Urinary bladder (tissue), 4 donors: ENCODE data around the gene SLC5A4. TPM values are rescaled to one million over a fixed set of nuclear protein-coding genes. Genes with fewer than 3 reads are reported as not detected.

Experiments used
- DNase-seq: peaks from one replicate; pipeline ENCODE4 v3.0.0-alpha.2; 2015; ENCODE audit errors: extremely low spot score
- H3K27ac ChIP-seq: one replicate; pipeline ENCODE4 v1.5.1; 2013; ENCODE audit warnings: low read depth, mild to moderate bottlenecking, moderate library complexity
- H3K36me3 ChIP-seq: one replicate; pipeline ENCODE4 v1.6.1; 2013; ENCODE audit warnings: mild to moderate bottlenecking, moderate library complexity; ENCODE audit not compliant: insufficient read depth
- H3K4me1 ChIP-seq: one replicate; pipeline ENCODE4 v1.6.1; 2013; ENCODE audit warnings: mild to moderate bottlenecking, moderate library complexity; ENCODE audit not compliant: insufficient read depth
- H3K4me3 ChIP-seq: one replicate; pipeline ENCODE4 v1.5.1; 2013; ENCODE audit warnings: low read depth, low read length
- WGBS: extraction: QIAGEN DNeasy Blood & Tissue Kit; methylation state at CpG from one replicate; pipeline ENCODE4 v1.1.7; 2013; 5-methylcytosine and 5-hydroxymethylcytosine counted together
- polyA plus RNA-seq: library from polyadenylated mRNA; stranded (reverse); fragments of 200-250 nt; gene quantifications from one replicate; pipeline ENCODE4 v1.2.3, GENCODE V29; 2013
- total RNA-seq: library from RNA; depleted of rRNA; stranded (reverse); fragments of >200 nt; gene quantifications from one replicate; pipeline ENCODE4 v1.2.3, GENCODE V29; 2014
- donor health status: healthy with polysubstance abuse.
- donor health status: healthy.

The SLC5A4 gene
- total and polyA plus RNA-seq, 2 donors: 0.72 to 3.4 TPM

GRCh38 chr22:32249231-32249630 lies 5.9 kb downstream of the SLC5A4 start:
- Histone ChIP-seq H3K4me1 (no peaks in the 10 kb centered on the region), H3K4me3 (no peak overlapping the region), H3K36me3 (no peaks in the 10 kb centered on the region), H3K27ac (no peak overlapping the region)
- 48% methylated on average over 1 of the region's 1 CpG for WGBS
- no peak for DNase-seq

GRCh38 chr22:32248276-32248675 lies 6.9 kb downstream of the SLC5A4 start:
- no peak for DNase-seq
- no peak overlapping the region for H3K27ac ChIP-seq
- no peaks in the 10 kb centered on the region for H3K36me3 ChIP-seq
- H3K4me1 ChIP-seq: no peaks in the 10 kb centered on the region
- 47% methylated on average over 1 of the region's 1 CpG for WGBS
- H3K4me3 ChIP-seq: no peak overlapping the region

- H3K4me3 ChIP-seq: no peak overlapping the region
- no peak overlapping the region for H3K27ac ChIP-seq
- no peaks in the 10 kb centered on the region for H3K36me3 ChIP-seq
- H3K4me1 ChIP-seq: no peaks in the 10 kb centered on the region
- 79% methylated on average over 5 of the region's 5 CpGs for WGBS
- no peak for DNase-seq
Observed at GRCh38 chr22:32246166-32246565, 9.0 kb downstream of the SLC5A4 start.

GRCh38 chr22:32245042-32245441 lies 10.1 kb downstream of the SLC5A4 start:
- no peaks in the 10 kb centered on the region for H3K4me1 ChIP-seq
- whole genome bisulfite sequencing: 66% methylated on average over 3 of the region's 3 CpGs
- DNase-seq: no peak
- H3K36me3 ChIP-seq: no peaks in the 10 kb centered on the region
- H3K4me3 ChIP-seq: no peak overlapping the region
- no peak overlapping the region for H3K27ac ChIP-seq

GRCh38 chr22:32244547-32244946 lies 10.6 kb downstream of the SLC5A4 start:
- Histone ChIP-seq H3K4me1 (no peaks in the 10 kb centered on the region), H3K4me3 (no peak overlapping the region), H3K36me3 (no peaks in the 10 kb centered on the region), H3K27ac (no peak overlapping the region)
- no peak for DNase-seq
- 96% methylated on average over 1 of the region's 1 CpG for WGBS

GRCh38 chr22:32240461-32240860 lies 14.7 kb downstream of the SLC5A4 start:
- no peak for DNase-seq
- 75% methylated on average over 2 of the region's 2 CpGs for WGBS

GRCh38 chr22:32237906-32238305 lies 17.2 kb downstream of the SLC5A4 start:
- no peak for DNase-seq
- Histone ChIP-seq H3K36me3 (no peaks in the 10 kb centered on the region), H3K4me3 (no peak overlapping the region), H3K27ac (no peak overlapping the region), H3K4me1 (no peaks in the 10 kb centered on the region)
- 81% methylated on average over 1 of the region's 1 CpG for WGBS

More at GRCh38 chr22:32240461-32240860, 14.7 kb downstream of the SLC5A4 start:
- Histone ChIP-seq H3K4me3 (no peak overlapping the region), H3K4me1 (no peaks in the 10 kb centered on the region), H3K27ac (no peak overlapping the region), H3K36me3 (no peaks in the 10 kb centered on the region)

GRCh38 chr22:32236970-32237369 lies 18.2 kb downstream of the SLC5A4 start:
- H3K36me3 ChIP-seq: no peaks in the 10 kb centered on the region
- DNase-seq: no peak
- no peak overlapping the region for H3K27ac ChIP-seq
- 67% methylated on average over 8 of the region's 8 CpGs for WGBS
- H3K4me1 ChIP-seq: no peaks in the 10 kb centered on the region
- no peak overlapping the region for H3K4me3 ChIP-seq

- H3K4me1 ChIP-seq: no peaks in the 10 kb centered on the region
- DNase-seq: no peak
- 79% methylated on average over 5 of the region's 5 CpGs for WGBS
- no peaks in the 10 kb centered on the region for H3K36me3 ChIP-seq
- no peak overlapping the region for H3K27ac ChIP-seq
- H3K4me3 ChIP-seq: no peak overlapping the region
Observed at GRCh38 chr22:32233091-32233490, 22.1 kb downstream of the SLC5A4 start.

- Histone ChIP-seq H3K27ac (no peak overlapping the region), H3K36me3 (no peaks in the 10 kb centered on the region), H3K4me3 (no peak overlapping the region), H3K4me1 (no peaks in the 10 kb centered on the region)
- WGBS: 52% methylated on average over 5 of the region's 5 CpGs
- DNase-seq: no peak
Observed at GRCh38 chr22:32232191-32232830, 22.8 kb downstream of the SLC5A4 start.

GRCh38 chr22:32226326-32227104 lies 28.6 kb downstream of the SLC5A4 start:
- H3K36me3 ChIP-seq: no peaks in the 10 kb centered on the region
- WGBS: 53% methylated on average over 7 of the region's 7 CpGs
- no peak overlapping the region for H3K4me3 ChIP-seq
- no peak for DNase-seq
- H3K4me1 ChIP-seq: no peaks in the 10 kb centered on the region
- no peak overlapping the region for H3K27ac ChIP-seq

GRCh38 chr22:32222991-32223390 lies 32.2 kb downstream of the SLC5A4 start:
- WGBS: 59% methylated on average over 1 of the region's 1 CpG
- no peak for DNase-seq
- H3K27ac ChIP-seq: no peak overlapping the region
- H3K4me1 ChIP-seq: no peaks in the 10 kb centered on the region
- H3K36me3 ChIP-seq: no peaks in the 10 kb centered on the region
- no peak overlapping the region for H3K4me3 ChIP-seq

GRCh38 chr22:32219026-32219425 lies 36.1 kb downstream of the SLC5A4 start:
- no peaks in the 10 kb centered on the region for H3K4me1 ChIP-seq
- H3K27ac ChIP-seq: no peak overlapping the region
- no peaks in the 10 kb centered on the region for H3K36me3 ChIP-seq
- no peak overlapping the region for H3K4me3 ChIP-seq
- no peak for DNase-seq
- WGBS: 85% methylated on average over 3 of the region's 3 CpGs

- H3K4me3 ChIP-seq: no peak overlapping the region
- no peak for DNase-seq
- H3K36me3 ChIP-seq: no peaks in the 10 kb centered on the region
- H3K4me1 ChIP-seq: no peaks in the 10 kb centered on the region
- no peak overlapping the region for H3K27ac ChIP-seq
- WGBS: 65% methylated on average over 6 of the region's 6 CpGs
Observed at GRCh38 chr22:32218470-32218869, 36.7 kb downstream of the SLC5A4 start.
